ENCODE measurements around the gene PTTG1. TPM values are rescaled to one million over a fixed set of nuclear protein-coding genes. Genes with fewer than 3 reads are reported as not detected.

The PTTG1 gene
- total and polyA plus RNA-seq, 9 of the 15 experiments (the other 6 are each of a cell fraction or from before 2014, with no cell fraction given): 193 to 1,088 (median 349) TPM

- DNase-seq (ENCODE audit: extremely low read depth in 1 of 4, low spot score in 3 of 4) (no peak), ATAC-seq (no peak), FAIRE-seq (no peak)
- in situ Hi-C loops (cut with MboI): no loop called here
- Histone ChIP-seq H3K36me3 (ENCODE audit: control insufficient read depth, insufficient read depth, low read length) (no peaks in the 10 kb centered on the region), H4K20me1 (replicated peaks; ENCODE audit: control insufficient read depth, insufficient read depth, low read length) (no peaks in the 10 kb centered on the region), H3K4me2 (ENCODE audit: insufficient read depth, low read length) (no peak overlapping the region), H2AFZ (ENCODE audit: low read depth, low read length) (no peak overlapping the region), H3K9me3 (replicated peaks; ENCODE audit: control insufficient read depth, insufficient read depth, low read depth, low read length) (no peaks in the 10 kb centered on the region), H3K4me3 (no peak overlapping the region), H3K9me1 (ENCODE audit: control insufficient read depth, insufficient read depth, low read length) (no peaks in the 10 kb centered on the region), H3K27ac (ENCODE audit: extremely low read depth, low read depth, low read length) (no peak overlapping the region), H3K4me1 (replicated peaks in 1 of 2; ENCODE audit: control insufficient read depth in 2 of 2, insufficient read depth in 2 of 2, low read length in 2 of 2) (no peaks in the 10 kb centered on the region), H3K27me3 (ENCODE audit: control insufficient read depth in 2 of 2, insufficient read depth in 2 of 2, low read length in 2 of 2) (no peaks in the 10 kb centered on the region), H3K79me2 (ENCODE audit: control insufficient read depth, insufficient read depth, low read length) (no peaks in the 10 kb centered on the region), H3K9ac (ENCODE audit: insufficient read depth in 1 of 2, low read depth in 2 of 2, low read length in 2 of 2) (no peak overlapping the region)
- POLR2A ChIA-PET: no interaction called here
- intact Hi-C loops (cut with micrococcal nuclease): no loop called here
- no peak for TF ChIP-seq ETV1 (tag; conservative IDR thresholded peaks at IDR 0.05; ENCODE audit: low read depth)
- TF ChIP-seq IRF9 (tag; IDR thresholded peaks at IDR 0.05): no peak
- TF ChIP-seq ZNF717 (CRISPR knock-in tag; IDR thresholded peaks at IDR 0.05): no peak
- TF ChIP-seq MITF (IDR thresholded peaks at IDR 0.05): no peak
- TF ChIP-seq ZNF124 (CRISPR knock-in tag; IDR thresholded peaks at IDR 0.05): no peak
- TF ChIP-seq MBD1 (CRISPR knock-in tag; IDR thresholded peaks at IDR 0.05): no peak
- BruUV-seq (replicated peaks): no TSS peak
- CTCF ChIA-PET (ENCODE audit: low intra/inter-chr PET ratio): no interaction called here
- WGBS (ENCODE audit: insufficient coverage, low coverage, missing lambda C conversion rate): 3% methylated on average over 2 of the region's 2 CpGs
Observed at GRCh38 chr5:160451281-160451680, 29.6 kb downstream of the PTTG1 start.

Measured in K562 (cell line).